ENCODE measurements around the gene GRHL1. TPM values are rescaled to one million over a fixed set of nuclear protein-coding genes. Genes with fewer than 3 reads are reported as not detected.
A peak's percentile ranks its signal among the peaks of the same experiment; 100 is the strongest.

GRHL1 gene
- total and polyA plus RNA-seq, 9 of the 15 experiments (the other 6 are each of a cell fraction or from before 2014, with no cell fraction given): 1.7 to 6.1 (median 4.7) TPM

- TF ChIP-seq ATF1 (CRISPR knock-in tag; IDR thresholded peaks at IDR 0.05) (no peak), ATF1 (tag; IDR thresholded peaks at IDR 0.05) (no peak), SIN3B (IDR thresholded peaks at IDR 0.05; ENCODE audit: low read depth) (no peak), RBM22 (IDR thresholded peaks at IDR 0.05; ENCODE audit: low read depth, low read length, poor library complexity, severe bottlenecking) (no peak), PHF21A (IDR thresholded peaks at IDR 0.05; ENCODE audit: borderline replicate concordance, low read depth) (no peak), IRF9 (tag; IDR thresholded peaks at IDR 0.05) (no peak), ZNF75A (CRISPR knock-in tag; IDR thresholded peaks at IDR 0.05) (no peak), RFX5 (IDR thresholded peaks at IDR 0.05; ENCODE audit: low read depth, low read length) (no peak), ZSCAN29 (IDR thresholded peaks at IDR 0.05) (no peak; the same call in 1 of the 2 replicates), SMARCA5 (IDR thresholded peaks at IDR 0.05) (no peak; the same call in 1 of the 2 replicates), ETV6 (IDR thresholded peaks at IDR 0.05; ENCODE audit: borderline replicate concordance in 1 of 2, low read depth in 2 of 2, low read length in 1 of 2) (no peak), ETV6 (CRISPR knock-in tag; IDR thresholded peaks at IDR 0.05; ENCODE audit: borderline replicate concordance) (no peak), ASH1L (IDR thresholded peaks at IDR 0.05; ENCODE audit: borderline replicate concordance, low read depth, partially characterized antibody) (no peak), TSC22D4 (tag; IDR thresholded peaks at IDR 0.05) (no peak), HOXB6 (CRISPR knock-in tag; IDR thresholded peaks at IDR 0.05; ENCODE audit: borderline replicate concordance) (no peak), EWSR1 (IDR thresholded peaks at IDR 0.05; ENCODE audit: borderline replicate concordance, low read depth, partially characterized antibody) (no peak), NCOR1 (IDR thresholded peaks at IDR 0.05) (no peak), ZNF79 (CRISPR knock-in tag; IDR thresholded peaks at IDR 0.05; ENCODE audit: low read depth) (no peak), ZNF408 (CRISPR knock-in tag; IDR thresholded peaks at IDR 0.05; ENCODE audit: low read depth) (no peak), ZNF23 (CRISPR knock-in tag; IDR thresholded peaks at IDR 0.05) (no peak), RHOXF2B (CRISPR knock-in tag; conservative IDR thresholded peaks at IDR 0.05) (no peak), PATZ1 (CRISPR knock-in tag; IDR thresholded peaks at IDR 0.05; ENCODE audit: borderline replicate concordance) (no peak), YBX1 (IDR thresholded peaks at IDR 0.05) (no peak), MYC (IDR thresholded peaks at IDR 0.05; ENCODE audit: low read depth, low read length) (peak; percentile 59; the same call in 1 of the 2 replicates), MYC (CRISPR knock-in tag; IDR thresholded peaks at IDR 0.05; ENCODE audit: borderline replicate concordance, low read depth) (no peak), PRMT5 (CRISPR knock-in tag; IDR thresholded peaks at IDR 0.05) (no peak), POLR2G (IDR thresholded peaks at IDR 0.05; ENCODE audit: low read depth, low read length) (no peak)
- TF ChIP-seq, protein P1, sequence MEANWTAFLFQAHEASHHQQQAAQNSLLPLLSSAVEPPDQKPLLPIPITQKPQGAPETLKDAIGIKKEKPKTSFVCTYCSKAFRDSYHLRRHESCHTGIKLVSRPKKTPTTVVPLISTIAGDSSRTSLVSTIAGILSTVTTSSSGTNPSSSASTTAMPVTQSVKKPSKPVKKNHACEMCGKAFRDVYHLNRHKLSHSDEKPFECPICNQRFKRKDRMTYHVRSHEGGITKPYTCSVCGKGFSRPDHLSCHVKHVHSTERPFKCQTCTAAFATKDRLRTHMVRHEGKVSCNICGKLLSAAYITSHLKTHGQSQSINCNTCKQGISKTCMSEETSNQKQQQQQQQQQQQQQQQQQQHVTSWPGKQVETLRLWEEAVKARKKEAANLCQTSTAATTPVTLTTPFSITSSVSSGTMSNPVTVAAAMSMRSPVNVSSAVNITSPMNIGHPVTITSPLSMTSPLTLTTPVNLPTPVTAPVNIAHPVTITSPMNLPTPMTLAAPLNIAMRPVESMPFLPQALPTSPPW (CRISPR knock-in tag; IDR thresholded peaks at IDR 0.05): peak; percentile 39
Observed at GRCh38 chr2:10030311-10030736, 78.8 kb downstream of the GRHL1 start (continued).

All from K562 (cell line).